Upper lobe of left lung (tissue), 6 donors: ENCODE results near the gene PLPPR1. TPM values are rescaled to one million over a fixed set of nuclear protein-coding genes. Genes with fewer than 3 reads are reported as not detected.

ENCODE experiments used
- ATAC-seq, 2 donors: fragments of 200-7000 bp; cut with Tn5 transposase; one replicate each; pipeline ENCODE4 v1.9.1; 2022; ENCODE audit warnings: mild to moderate bottlenecking in 2 of 2, moderate library complexity in 2 of 2; ENCODE audit not compliant: low FRiP score in 2 of 2
- DNase-seq, 2 donors: peaks; one replicate each; pipeline ENCODE4 v3.0.0-alpha.2; 2019 to 2020
- H3K27ac ChIP-seq, 4 donors: fragments of 200-600 bp; sonication (generic); one replicate each; pipeline ENCODE4 v1.5.1; 2016 to 2019
- H3K27me3 ChIP-seq, 4 donors: fragments of 200-600 bp; sonication (generic); one replicate each; pipeline ENCODE4 v1.5.1; 2017 to 2019
- H3K36me3 ChIP-seq, 4 donors: fragments of 200-600 bp; sonication (generic); one replicate each; pipeline ENCODE4 v1.5.1; 2016 to 2019
- H3K4me1 ChIP-seq, 4 donors: fragments of 200-600 bp; sonication (generic); one replicate each; pipeline ENCODE4 v1.5.1; 2018 to 2019
- H3K4me3 ChIP-seq, 4 donors: fragments of 200-600 bp; sonication (generic); one replicate each; pipeline ENCODE4 v1.5.1; 2017 to 2019; ENCODE audit warnings: mild to moderate bottlenecking in 2 of 4, moderate library complexity in 1 of 4
- H3K9me3 ChIP-seq, 4 donors: fragments of 200-600 bp; sonication (generic); one replicate each; pipeline ENCODE4 v1.5.1; 2018 to 2019
- CTCF ChIP-seq, 6 experiments: fragments of 450-650 bp in 4 of 6; fragments of 200-600 bp in 2 of 6; sonication (generic) in 2 of 6; IDR thresholded peaks; one replicate each; pipeline ENCODE4 v1.5.1; 2016 to 2019; ENCODE audit warnings: antibody characterized with exemption in 6 of 6
- EP300 ChIP-seq, 4 donors: sonication (generic); formaldehyde crosslinking; IDR thresholded peaks; one replicate each; pipeline ENCODE4 v1.5.1; 2017; ENCODE audit warnings: antibody characterized with exemption in 4 of 4, control low read depth in 2 of 4
- POLR2A ChIP-seq, 4 donors: fragments of 450-650 bp; IDR thresholded peaks; one replicate each; pipeline ENCODE4 v1.5.1; 2016 to 2017; ENCODE audit warnings: antibody characterized with exemption in 4 of 4, mild to moderate bottlenecking in 2 of 4
- POLR2AphosphoS5 ChIP-seq, 2 donors: sonication (generic); formaldehyde crosslinking; IDR thresholded peaks; one replicate each; pipeline ENCODE4 v1.5.1; 2017; ENCODE audit warnings: antibody characterized with exemption in 2 of 2
- WGBS, 2 donors: methylation state at CpG; one replicate each; pipeline ENCODE4 v1.1.5; 2017 to 2018; 5-methylcytosine and 5-hydroxymethylcytosine counted together
- small RNA-seq, 4 donors: library from RNA; depleted of rRNA; stranded (forward); fragments of <200 nt; gene quantifications; one replicate each; pipeline ENCODE3, GENCODE V24; 2016
- total RNA-seq, 6 donors: library from RNA; depleted of rRNA in 4 of 6; stranded (reverse); fragments of >200 nt in 4 of 6; gene quantifications; one replicate each; pipeline versions ENCODE4 v1.1.0 to v1.2.1, GENCODE V29; 2016 to 2021
- donor health status: DM: no; HTN: no; CAD: no; lungs with moderate emphysema.
- donor health status: DM: no; HTN: yes; CAD: no; lungs with severe emphysema.

PLPPR1 gene
- total RNA-seq, 6 donors from 2014 or later: 0.44 to 5.1 (median 2.7) TPM; not detected in 1

- no peak for TF ChIP-seq CTCF (IDR thresholded peaks at IDR 0.05)
- Histone ChIP-seq H3K9me3 (no peaks in the 10 kb centered on the region), H3K4me3 (no peak overlapping the region), H3K27ac (no peak overlapping the region), H3K36me3 (no peaks in the 10 kb centered on the region), H3K4me1 (no peaks in the 10 kb centered on the region), H3K27me3 (no peaks in the 10 kb centered on the region)
- DNase-seq (no peak), ATAC-seq (no peak)
- WGBS, 2 donors: 80 to 84% methylated on average over 2 of the region's 2 CpGs
These were observed 340.8 kb downstream of the PLPPR1 start for GRCh38 chr9:101369286-101369685.

- H3K4me3 ChIP-seq: no peak overlapping the region
- no peaks in the 10 kb centered on the region for H3K4me1 ChIP-seq
- no peak overlapping the region for H3K27ac ChIP-seq
- H3K36me3 ChIP-seq: no peaks in the 10 kb centered on the region
- DNase-seq: no peak
- no peaks in the 10 kb centered on the region for H3K9me3 ChIP-seq
- TF ChIP-seq POLR2AphosphoS5 (IDR thresholded peaks at IDR 0.05): no peak
- TF ChIP-seq CTCF (IDR thresholded peaks at IDR 0.05): no peak
- no peak for TF ChIP-seq POLR2A (IDR thresholded peaks at IDR 0.05)
- TF ChIP-seq EP300 (IDR thresholded peaks at IDR 0.05): no peak
- WGBS, 2 donors: 46 to 82% methylated on average over 2 of the region's 2 CpGs
- H3K27me3 ChIP-seq: no peaks in the 10 kb centered on the region
- ATAC-seq: no peak
These were observed 341.5 kb downstream of the PLPPR1 start for GRCh38 chr9:101369884-101370531.

GRCh38 chr9:101371813-101372212 lies 343.3 kb downstream of the PLPPR1 start:
- no peak for DNase-seq
- Histone ChIP-seq H3K9me3 (no peaks in the 10 kb centered on the region), H3K27me3 (no peaks in the 10 kb centered on the region), H3K36me3 (no peaks in the 10 kb centered on the region), H3K4me3 (no peak overlapping the region), H3K27ac (no peak overlapping the region), H3K4me1 (no peaks in the 10 kb centered on the region)
- TF ChIP-seq POLR2AphosphoS5 (IDR thresholded peaks at IDR 0.05) (no peak), EP300 (IDR thresholded peaks at IDR 0.05) (no peak), POLR2A (IDR thresholded peaks at IDR 0.05) (no peak), CTCF (IDR thresholded peaks at IDR 0.05) (no peak)
- ATAC-seq: no peak
- WGBS, 2 donors: 88 to 95% methylated on average over 3 of the region's 3 CpGs

- H3K36me3 ChIP-seq: no peaks in the 10 kb centered on the region
- H3K4me3 ChIP-seq: no peak overlapping the region
- H3K27me3 ChIP-seq: no peaks in the 10 kb centered on the region
- TF ChIP-seq EP300 (IDR thresholded peaks at IDR 0.05) (no peak), POLR2A (IDR thresholded peaks at IDR 0.05) (no peak), POLR2AphosphoS5 (IDR thresholded peaks at IDR 0.05) (no peak), CTCF (IDR thresholded peaks at IDR 0.05) (no peak)
- DNase-seq: no peak
- no peak for ATAC-seq
- WGBS, 2 donors: 61 to 75% methylated on average over 2 of the region's 2 CpGs
- H3K27ac ChIP-seq: no peak overlapping the region
- no peaks in the 10 kb centered on the region for H3K4me1 ChIP-seq
- H3K9me3 ChIP-seq: no peaks in the 10 kb centered on the region
These were observed 344.0 kb downstream of the PLPPR1 start for GRCh38 chr9:101372327-101373118.

Small RNA genes lying within 50 kb of the gene (small RNA-seq; reads per million reads assigned to genes)
- gene RF00322: 0 reads per million in 4 donors
